AG04449 (cell line): ENCODE data around the gene FAM200B.

Experiments
- CTCF ChIA-PET: fragments of 350-600 bp; formaldehyde crosslinking; extraction: SDS; loops from one replicate; lab custom pipeline; 2021; ENCODE audit warnings: antibody characterized with exemption; lab: Yijun Ruan, JAX
- POLR2A ChIA-PET: fragments of 400-600, 350-600 bp; formaldehyde crosslinking; extraction: SDS; loops from one replicate; lab custom pipeline; 2020; ENCODE audit warnings: antibody characterized with exemption, inconsistent platforms; lab: Yijun Ruan, JAX
- DNase-seq: peaks from one replicate; pipeline ENCODE4 v3.0.0-alpha.2; 2010; ENCODE audit warnings: low read depth, low spot score
- H3K4me3 ChIP-seq: 2 replicates; pipeline ENCODE4 v1.5.1; 2011; ENCODE audit warnings: low read depth, mild to moderate bottlenecking, control low read depth, low read length
- TF ChIP-seq, protein P1 (sequence below): IDR thresholded peaks from one replicate; pipeline ENCODE4 v1.5.1; 2011; ENCODE audit warnings: mild to moderate bottlenecking, moderate library complexity, low read length, control low read depth, inconsistent platforms; ENCODE audit not compliant: insufficient read depth; ENCODE audit errors: missing control alignments

Gene FAM200B

DNA sequence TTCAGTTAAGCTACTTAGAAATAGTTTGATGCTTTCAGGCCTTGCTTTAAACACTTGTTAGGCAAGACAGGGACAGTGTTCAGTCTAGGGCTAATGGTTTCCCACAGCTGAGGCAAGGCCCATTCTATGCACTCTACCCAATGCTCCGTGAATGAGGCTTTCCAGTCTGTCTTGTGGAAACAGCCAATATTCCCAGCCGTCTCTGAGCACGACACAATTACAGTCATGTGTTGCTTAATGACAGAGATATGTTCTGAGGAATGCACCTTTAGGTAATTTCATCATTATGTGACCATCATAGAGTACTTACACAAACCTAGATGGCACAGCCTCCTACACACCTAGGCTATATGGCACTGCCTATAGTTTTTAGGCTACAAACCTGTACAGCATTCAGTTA is 9.5 kb upstream of the FAM200B start:
- CTCF ChIA-PET, result interaction anchor here (0.9 kb wide), 1 partner anchor 10 kb away, joined by 3 read pairs; no protein-coding TSS in a partner anchor
- no peak overlapping the region for H3K4me3 ChIP-seq
- DNase-seq, result no peak
- TF ChIP-seq, protein P1, sequence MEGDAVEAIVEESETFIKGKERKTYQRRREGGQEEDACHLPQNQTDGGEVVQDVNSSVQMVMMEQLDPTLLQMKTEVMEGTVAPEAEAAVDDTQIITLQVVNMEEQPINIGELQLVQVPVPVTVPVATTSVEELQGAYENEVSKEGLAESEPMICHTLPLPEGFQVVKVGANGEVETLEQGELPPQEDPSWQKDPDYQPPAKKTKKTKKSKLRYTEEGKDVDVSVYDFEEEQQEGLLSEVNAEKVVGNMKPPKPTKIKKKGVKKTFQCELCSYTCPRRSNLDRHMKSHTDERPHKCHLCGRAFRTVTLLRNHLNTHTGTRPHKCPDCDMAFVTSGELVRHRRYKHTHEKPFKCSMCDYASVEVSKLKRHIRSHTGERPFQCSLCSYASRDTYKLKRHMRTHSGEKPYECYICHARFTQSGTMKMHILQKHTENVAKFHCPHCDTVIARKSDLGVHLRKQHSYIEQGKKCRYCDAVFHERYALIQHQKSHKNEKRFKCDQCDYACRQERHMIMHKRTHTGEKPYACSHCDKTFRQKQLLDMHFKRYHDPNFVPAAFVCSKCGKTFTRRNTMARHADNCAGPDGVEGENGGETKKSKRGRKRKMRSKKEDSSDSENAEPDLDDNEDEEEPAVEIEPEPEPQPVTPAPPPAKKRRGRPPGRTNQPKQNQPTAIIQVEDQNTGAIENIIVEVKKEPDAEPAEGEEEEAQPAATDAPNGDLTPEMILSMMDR, result no peak
- POLR2A ChIA-PET, result no interaction called here

DNA sequence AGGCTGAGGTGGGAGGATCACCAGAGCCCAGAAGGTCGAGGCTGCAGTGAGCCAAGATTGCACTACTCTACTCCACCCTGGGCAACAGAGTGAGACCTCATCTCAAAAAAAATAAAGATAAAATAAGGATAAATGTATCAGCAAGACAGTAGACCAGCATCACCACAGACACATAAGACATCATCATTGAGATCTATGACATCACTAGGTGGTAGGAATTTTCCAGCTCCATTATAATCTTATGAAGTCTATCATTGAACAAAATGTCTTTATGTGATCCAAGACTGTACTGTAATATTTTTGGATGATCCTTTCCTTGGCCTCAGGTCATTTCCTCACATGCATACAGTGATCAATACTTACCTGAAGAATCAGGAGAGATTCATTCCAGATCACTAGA is 8.3 kb upstream of the FAM200B start:
- no peak for DNase-seq
- ChIA-PET POLR2A (no interaction called here), CTCF (interaction anchor here (0.9 to 1.7 kb wide), 3 partner anchors 9 to 193 kb away, joined by 3 to 5 read pairs (median 3); no protein-coding TSS in a partner anchor)
- TF ChIP-seq, protein P1, result no peak
- H3K4me3 ChIP-seq, result no peak overlapping the region

DNA sequence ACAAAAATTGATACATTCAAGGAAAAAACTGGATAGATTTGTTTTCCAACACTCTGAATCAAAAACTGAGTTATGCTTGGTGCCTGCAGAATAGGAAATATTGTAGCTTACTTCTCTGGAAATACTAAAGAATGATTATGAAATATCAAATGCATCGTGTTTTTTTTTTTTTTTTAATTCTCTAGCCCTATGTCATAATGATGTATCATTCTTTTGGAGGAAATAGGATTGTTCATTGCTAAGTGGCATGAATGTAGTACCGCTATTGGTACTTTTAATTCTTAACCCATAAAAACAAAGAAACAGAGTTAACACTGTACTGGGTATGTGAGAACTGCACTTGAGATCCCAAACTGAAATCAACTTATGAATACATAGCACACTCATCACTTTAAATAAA is 7.6 kb upstream of the FAM200B start:
- no peak for DNase-seq

DNA sequence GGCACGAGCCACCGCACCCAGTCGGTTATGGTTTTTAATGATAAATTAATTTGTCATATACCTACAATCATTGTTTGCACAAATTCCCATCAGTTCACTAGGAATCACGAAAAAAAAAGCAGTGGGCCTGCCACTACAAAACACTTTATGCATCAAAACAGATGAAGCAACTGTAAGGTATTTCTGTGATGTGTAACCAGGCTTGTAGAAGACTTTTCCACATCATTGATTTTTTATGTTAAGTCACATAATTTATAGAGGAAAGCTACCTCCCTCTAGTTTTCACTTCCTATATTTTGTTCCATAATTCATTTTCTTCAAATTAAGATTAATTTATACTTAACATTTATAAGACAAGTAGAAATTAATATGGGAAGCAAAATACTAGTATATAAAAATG is 6.7 kb upstream of the FAM200B start:
- DNase-seq, result no peak
- TF ChIP-seq, protein P1, result no peak
- no peak overlapping the region for H3K4me3 ChIP-seq
- POLR2A ChIA-PET, result no interaction called here
- CTCF ChIA-PET, result interaction anchor here (0.8 kb wide), 1 partner anchor 19 kb away, joined by 3 read pairs; no protein-coding TSS in a partner anchor

More for the DNA sequence above, 7.6 kb upstream of the FAM200B start:
- ChIA-PET CTCF (interaction anchor here (1.0 to 1.7 kb wide), 2 partner anchors 8 to 11 kb away, joined by 3 to 5 read pairs; no protein-coding TSS in a partner anchor), POLR2A (no interaction called here)
- TF ChIP-seq, protein P1, result no peak
- no peak overlapping the region for H3K4me3 ChIP-seq

DNA sequence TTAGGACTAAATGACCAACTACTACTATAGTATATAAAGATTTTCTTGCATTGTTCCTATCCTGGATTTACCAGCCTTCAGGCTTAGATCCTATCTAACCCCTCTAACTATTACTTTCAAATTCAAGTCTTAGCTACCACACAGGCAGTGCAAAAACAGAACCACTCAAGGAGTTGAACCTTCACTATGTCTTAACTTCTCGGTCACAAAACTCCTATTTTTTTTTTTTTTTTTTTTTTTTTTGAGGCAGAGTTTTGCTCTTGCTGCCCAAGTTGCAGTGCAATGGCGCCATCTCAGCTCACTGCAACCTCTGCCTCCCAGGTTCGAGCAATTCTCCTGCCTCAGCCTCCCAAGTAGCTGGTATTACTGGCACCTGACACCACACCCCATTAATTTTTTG is 6.3 kb upstream of the FAM200B start:
- ChIA-PET CTCF (interaction anchor here (0.8 kb wide), 1 partner anchor 20 kb away, joined by 3 read pairs; no protein-coding TSS in a partner anchor), POLR2A (no interaction called here)
- no peak overlapping the region for H3K4me3 ChIP-seq
- no peak for DNase-seq
- TF ChIP-seq, protein P1, result no peak

DNA sequence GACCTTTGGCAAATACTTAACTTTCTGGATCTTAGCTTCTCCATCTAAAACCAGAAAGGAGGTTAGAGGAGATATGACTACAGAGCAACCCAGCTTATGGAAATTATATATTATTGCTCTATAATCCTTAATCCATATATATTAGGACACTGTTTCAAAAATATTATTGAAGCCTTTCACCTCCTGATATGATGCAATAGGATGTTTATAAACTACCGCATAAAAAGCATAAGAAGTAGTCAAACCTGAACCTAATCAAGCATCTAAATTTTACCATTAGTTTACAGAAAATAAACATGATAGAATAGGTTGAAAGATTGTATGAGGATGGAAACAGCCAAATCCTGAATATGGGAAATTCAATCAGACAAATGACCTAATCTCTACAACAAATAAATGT is 5.6 kb upstream of the FAM200B start:
- POLR2A ChIA-PET, result no interaction called here
- CTCF ChIA-PET, result interaction anchor here (0.8 kb wide), 1 partner anchor 20 kb away, joined by 3 read pairs; no protein-coding TSS in a partner anchor
- no peak overlapping the region for H3K4me3 ChIP-seq
- DNase-seq, result no peak
- TF ChIP-seq, protein P1, result no peak
